AG09309 (cell line): Measurements from ENCODE around the gene CGREF1.

Experiments
- DNase-seq: peaks from one replicate; pipeline ENCODE4 v3.0.0-alpha.2; 2010; ENCODE audit warnings: low read depth
- H3K4me3 ChIP-seq: 2 replicates; pipeline ENCODE4 v1.5.1; 2011; ENCODE audit warnings: mild to moderate bottlenecking, low read depth, low read length, moderate library complexity; ENCODE audit not compliant: control insufficient read depth
- TF ChIP-seq, protein P1 (sequence below): IDR thresholded peaks from 2 replicates; pipeline ENCODE4 v1.5.1; 2011; ENCODE audit warnings: mild to moderate bottlenecking, low read depth, low read length, inconsistent platforms; ENCODE audit not compliant: insufficient read depth, control insufficient read depth; ENCODE audit errors: missing control alignments

CGREF1 gene

DNA sequence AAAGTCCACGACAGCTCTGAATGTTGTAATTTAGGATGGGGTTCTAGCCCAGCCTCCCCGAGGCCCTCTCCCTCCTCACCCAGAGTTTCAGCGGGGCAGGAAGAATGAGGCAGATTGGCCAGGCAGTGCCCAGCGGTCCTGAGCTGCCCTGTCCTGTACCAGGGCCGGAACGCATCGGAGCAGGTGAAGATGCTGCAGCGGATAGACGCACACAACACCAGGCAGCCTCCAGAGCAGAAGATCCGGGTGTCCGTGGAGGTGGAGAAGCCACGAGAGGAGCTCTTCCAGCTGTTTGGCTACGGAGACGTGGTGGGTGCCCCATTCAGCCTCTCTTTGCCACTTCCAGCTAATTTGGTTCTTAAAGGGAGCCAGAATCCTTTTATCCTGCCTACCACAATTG, 21.6 kb downstream of the CGREF1 start:
- DNase-seq: no peak
- TF ChIP-seq, protein P1, sequence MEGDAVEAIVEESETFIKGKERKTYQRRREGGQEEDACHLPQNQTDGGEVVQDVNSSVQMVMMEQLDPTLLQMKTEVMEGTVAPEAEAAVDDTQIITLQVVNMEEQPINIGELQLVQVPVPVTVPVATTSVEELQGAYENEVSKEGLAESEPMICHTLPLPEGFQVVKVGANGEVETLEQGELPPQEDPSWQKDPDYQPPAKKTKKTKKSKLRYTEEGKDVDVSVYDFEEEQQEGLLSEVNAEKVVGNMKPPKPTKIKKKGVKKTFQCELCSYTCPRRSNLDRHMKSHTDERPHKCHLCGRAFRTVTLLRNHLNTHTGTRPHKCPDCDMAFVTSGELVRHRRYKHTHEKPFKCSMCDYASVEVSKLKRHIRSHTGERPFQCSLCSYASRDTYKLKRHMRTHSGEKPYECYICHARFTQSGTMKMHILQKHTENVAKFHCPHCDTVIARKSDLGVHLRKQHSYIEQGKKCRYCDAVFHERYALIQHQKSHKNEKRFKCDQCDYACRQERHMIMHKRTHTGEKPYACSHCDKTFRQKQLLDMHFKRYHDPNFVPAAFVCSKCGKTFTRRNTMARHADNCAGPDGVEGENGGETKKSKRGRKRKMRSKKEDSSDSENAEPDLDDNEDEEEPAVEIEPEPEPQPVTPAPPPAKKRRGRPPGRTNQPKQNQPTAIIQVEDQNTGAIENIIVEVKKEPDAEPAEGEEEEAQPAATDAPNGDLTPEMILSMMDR: no peak
- no peak overlapping the region for H3K4me3 ChIP-seq

DNA sequence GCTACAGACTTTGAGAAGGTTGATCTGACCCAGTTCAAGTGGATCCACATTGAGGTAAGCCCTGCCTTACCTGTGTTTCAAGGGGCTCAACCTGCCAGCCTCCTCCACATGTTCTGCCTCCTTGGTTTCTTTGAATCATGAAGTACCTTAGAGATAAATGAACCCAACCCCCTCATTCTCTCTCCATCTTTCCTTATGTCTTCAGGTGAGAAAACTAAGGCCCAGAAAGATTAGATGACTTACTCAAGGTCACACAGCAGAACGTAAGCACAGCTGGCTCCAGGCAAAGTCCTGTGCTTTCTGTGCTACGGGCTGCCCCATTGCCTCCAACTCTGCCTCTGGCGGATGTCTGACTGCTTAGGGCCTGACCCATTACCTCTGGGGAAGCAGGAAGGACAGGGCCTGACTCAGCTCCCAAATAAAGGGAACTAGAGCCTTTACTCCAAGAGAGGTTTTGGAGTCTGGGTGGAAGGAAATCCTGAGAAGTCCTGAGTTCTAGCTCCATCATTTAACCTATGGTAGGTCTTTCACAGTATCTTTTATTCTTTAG, 22.1 kb downstream of the CGREF1 start:
- no peak overlapping the region for H3K4me3 ChIP-seq
- no peak for DNase-seq
- TF ChIP-seq, protein P1: no peak

DNA sequence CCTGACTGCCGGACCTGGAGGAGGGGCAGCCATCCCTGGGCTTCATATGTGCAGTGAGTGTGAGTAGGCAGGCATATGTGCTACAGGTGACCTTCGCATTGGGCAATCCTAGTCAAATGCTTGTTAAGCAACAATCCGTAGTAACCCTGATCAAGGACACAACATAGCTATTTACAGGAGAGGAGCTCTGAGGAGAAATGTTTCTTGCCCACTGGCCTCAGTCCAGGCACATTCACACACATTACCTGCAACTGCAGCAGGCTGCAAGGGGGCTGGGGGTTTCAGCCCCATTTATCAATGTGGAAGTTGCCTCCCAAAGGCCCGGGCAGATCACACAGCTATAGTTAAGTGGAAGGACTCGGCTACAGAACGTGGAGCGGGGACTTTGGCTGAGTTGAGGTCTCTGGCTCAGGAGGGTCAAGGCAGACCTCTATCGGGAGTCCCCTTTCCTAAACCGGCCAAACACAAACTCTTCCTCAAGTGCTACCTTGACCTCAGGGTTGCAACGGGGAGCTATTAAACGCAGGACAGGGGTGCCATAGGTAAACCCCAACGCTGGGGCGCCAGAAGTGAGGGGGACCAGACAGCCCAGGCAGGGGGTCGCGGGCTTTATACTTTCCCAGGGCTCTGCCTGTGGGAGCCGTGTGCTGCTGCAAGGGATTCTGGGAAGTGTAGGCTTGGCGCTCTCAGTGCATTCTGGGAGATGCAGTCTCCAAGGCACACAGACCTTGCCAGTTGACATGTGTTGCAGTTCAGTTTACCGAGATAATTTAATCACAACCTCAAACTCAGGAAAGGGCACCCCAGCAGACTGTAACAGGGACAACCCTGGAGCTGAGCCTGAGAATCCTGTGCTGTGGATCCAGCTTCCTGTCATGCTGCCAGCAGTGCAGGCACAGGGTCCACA, 22.9 kb downstream of the CGREF1 start:
- no peak overlapping the region for H3K4me3 ChIP-seq
- TF ChIP-seq, protein P1: no peak
- DNase-seq: no peak

DNA sequence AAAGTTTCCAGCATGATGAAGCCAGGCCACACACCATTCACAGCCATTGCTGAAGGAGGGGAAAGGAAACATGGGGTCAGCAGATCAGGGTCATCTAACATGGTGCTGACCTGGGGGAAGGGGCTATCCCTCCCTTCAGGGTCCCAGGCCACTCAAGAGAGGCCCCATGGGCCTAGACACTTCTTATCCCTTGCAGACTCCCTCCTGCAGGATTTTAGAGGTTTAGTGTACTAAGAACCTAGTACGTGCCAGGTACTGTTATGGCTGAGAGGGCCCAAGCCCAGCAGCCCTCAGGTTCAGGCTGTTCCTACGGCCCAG, 23.5 kb downstream of the CGREF1 start:
- H3K4me3 ChIP-seq: no peak overlapping the region
- no peak for DNase-seq
- TF ChIP-seq, protein P1: no peak

DNA sequence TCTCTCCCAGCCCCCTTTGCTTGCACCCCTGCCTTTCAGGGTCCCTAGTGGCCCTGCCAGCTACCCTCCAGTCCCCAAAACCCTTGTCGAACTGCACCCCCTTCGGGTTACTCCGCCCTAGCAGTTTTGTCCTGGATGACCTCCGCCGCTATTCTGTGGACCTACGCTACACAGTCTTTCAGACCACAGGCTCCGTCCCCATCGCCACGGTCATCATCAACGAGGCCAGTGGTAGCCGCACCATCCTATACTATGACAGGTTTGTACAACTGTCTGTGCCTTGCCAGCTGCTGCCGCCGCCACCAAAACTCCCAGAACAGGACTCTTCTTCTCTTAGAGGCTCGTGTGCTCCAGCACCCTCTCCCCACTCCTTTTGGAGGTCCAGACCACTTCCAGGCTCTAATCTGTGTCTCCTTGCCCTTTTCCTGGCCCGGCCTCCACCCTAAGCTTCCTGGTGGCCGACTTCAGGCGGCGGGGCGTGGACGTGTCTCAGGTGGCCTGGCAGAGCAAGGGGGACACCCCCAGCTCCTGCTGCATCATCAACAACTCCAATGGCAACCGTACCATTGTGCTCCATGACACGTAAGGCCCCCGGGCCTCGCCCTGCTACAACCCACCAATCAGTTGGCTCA, 24.5 kb downstream of the CGREF1 start:
- DNase-seq: no peak
- no peak overlapping the region for H3K4me3 ChIP-seq
- TF ChIP-seq, protein P1: no peak

DNA sequence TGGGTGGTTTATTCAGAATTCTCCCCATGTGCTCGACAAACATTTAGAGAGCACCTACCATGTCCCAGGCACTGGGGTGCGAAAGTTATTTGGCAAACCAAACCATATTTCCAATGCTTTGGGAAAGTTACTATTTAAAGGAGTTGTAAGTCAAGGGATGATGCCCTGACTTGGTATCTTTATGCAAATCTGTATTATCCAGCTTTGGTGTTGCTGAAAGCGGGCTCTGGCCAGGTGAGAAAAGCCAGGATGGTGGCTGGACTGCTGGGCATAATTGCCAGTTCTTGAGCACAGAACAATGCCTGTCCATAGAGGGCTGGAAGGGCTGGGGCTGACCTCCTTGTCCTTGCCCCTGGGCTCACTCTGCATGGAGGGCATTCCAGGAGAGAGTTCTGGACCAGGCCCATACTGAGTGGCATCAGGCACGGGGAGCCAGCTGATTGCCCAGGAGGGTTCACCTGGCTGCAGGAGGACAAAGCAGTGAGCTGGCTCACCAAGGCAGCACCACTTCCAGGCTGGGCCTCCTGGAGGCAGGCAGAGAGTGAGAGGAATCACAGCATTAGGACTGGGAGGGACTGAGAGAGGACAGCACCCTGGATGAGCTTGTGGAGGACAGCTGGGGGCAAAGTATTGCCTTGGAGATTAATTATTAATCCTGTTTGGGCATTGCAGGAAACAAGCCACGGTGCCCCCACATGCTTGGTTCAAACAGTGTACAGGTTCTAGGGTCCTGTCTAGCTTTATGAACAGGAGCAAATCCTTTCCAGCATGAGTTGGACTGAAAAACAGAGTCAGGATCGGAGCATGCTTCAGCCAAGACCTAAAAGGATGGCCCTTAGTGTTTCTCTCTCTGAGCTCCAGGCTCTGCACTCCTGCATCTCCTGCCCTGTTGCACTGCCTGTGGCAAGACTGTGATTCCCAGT, 25.2 kb downstream of the CGREF1 start:
- DNase-seq: no peak
- no peak overlapping the region for H3K4me3 ChIP-seq
- TF ChIP-seq, protein P1: no peak
